ENCODE measurements around the gene ATG7.

Gene ATG7

GRCh38 chr3:11603628-11604027 is 331.4 kb downstream of the ATG7 start:
- no peaks in the 10 kb centered on the region for H3K9me3 ChIP-seq (ENCODE audit: severe bottlenecking)
- peaks cover 36% of the 10 kb centered on the region for H3K36me3 ChIP-seq
- DNase-seq: no peak
- H3K4me3 ChIP-seq (ENCODE audit: low read depth, low read length): no peak overlapping the region
- no peaks in the 10 kb centered on the region for H3K27me3 ChIP-seq (ENCODE audit: insufficient read depth, low read depth, severe bottlenecking)
- no peak overlapping the region for H3K27ac ChIP-seq
- no peak for TF ChIP-seq CTCF (IDR thresholded peaks at IDR 0.05; ENCODE audit: low read depth, low read length)

- TF ChIP-seq CTCF (IDR thresholded peaks at IDR 0.05; ENCODE audit: low read depth, low read length): no peak
- H3K36me3 ChIP-seq: peaks cover 36% of the 10 kb centered on the region
- DNase-seq: no peak
- H3K27ac ChIP-seq: no peak overlapping the region
- H3K9me3 ChIP-seq (ENCODE audit: severe bottlenecking): no peaks in the 10 kb centered on the region
- H3K4me3 ChIP-seq (ENCODE audit: low read depth, low read length): no peak overlapping the region
- H3K27me3 ChIP-seq (ENCODE audit: insufficient read depth, low read depth, severe bottlenecking): no peaks in the 10 kb centered on the region
Measured at GRCh38 chr3:11604139-11604892, 332.1 kb downstream of the ATG7 start.

- DNase-seq: no peak
- Histone ChIP-seq H3K27me3 (ENCODE audit: insufficient read depth, low read depth, severe bottlenecking) (no peaks in the 10 kb centered on the region), H3K4me3 (ENCODE audit: low read depth, low read length) (no peak overlapping the region), H3K27ac (no peak overlapping the region), H3K9me3 (ENCODE audit: severe bottlenecking) (no peaks in the 10 kb centered on the region), H3K36me3 (peaks cover 27% of the 10 kb centered on the region)
- no peak for TF ChIP-seq CTCF (IDR thresholded peaks at IDR 0.05; ENCODE audit: low read depth, low read length)
Measured at GRCh38 chr3:11605398-11605797, 333.2 kb downstream of the ATG7 start.

- no peak for DNase-seq
- peaks cover 19% of the 10 kb centered on the region for H3K36me3 ChIP-seq
- TF ChIP-seq CTCF (IDR thresholded peaks at IDR 0.05; ENCODE audit: low read depth, low read length): no peak
- no peaks in the 10 kb centered on the region for H3K27me3 ChIP-seq (ENCODE audit: insufficient read depth, low read depth, severe bottlenecking)
- H3K9me3 ChIP-seq (ENCODE audit: severe bottlenecking): no peaks in the 10 kb centered on the region
- no peak overlapping the region for H3K4me3 ChIP-seq (ENCODE audit: low read depth, low read length)
- H3K27ac ChIP-seq: no peak overlapping the region
Measured at GRCh38 chr3:11606090-11606784, 334.0 kb downstream of the ATG7 start.

GRCh38 chr3:11606865-11607440 is 334.8 kb downstream of the ATG7 start:
- Histone ChIP-seq H3K9me3 (ENCODE audit: severe bottlenecking) (no peaks in the 10 kb centered on the region), H3K27me3 (ENCODE audit: insufficient read depth, low read depth, severe bottlenecking) (no peaks in the 10 kb centered on the region), H3K4me3 (ENCODE audit: low read depth, low read length) (no peak overlapping the region), H3K36me3 (peaks cover 14% of the 10 kb centered on the region), H3K27ac (no peak overlapping the region; the same call in 1 of the 2 replicates)
- no peak for DNase-seq
- TF ChIP-seq CTCF (IDR thresholded peaks at IDR 0.05; ENCODE audit: low read depth, low read length): no peak
